Type B pancreatic cell (in vitro differentiated cells): ENCODE results near the gene PRR5L. TPM values are rescaled to one million over a fixed set of nuclear protein-coding genes. Genes with fewer than 3 reads are reported as not detected.
A peak's percentile ranks its signal among the peaks of the same experiment; 100 is the strongest.

Experiments used
- DNase-seq: peaks from one replicate; pipeline ENCODE4 v3.0.0; 2021; ENCODE audit warnings: mixed read lengths; ENCODE audit not compliant: unreplicated experiment; ENCODE audit errors: extremely low spot score
- H3K27ac Mint-ChIP-seq: 2 replicates; pipeline ENCODE4 v1.8.0; 2021; ENCODE audit warnings: mild to moderate bottlenecking, mixed read lengths
- H3K27me3 Mint-ChIP-seq: 2 replicates; pipeline ENCODE4 v1.8.0; 2021; ENCODE audit warnings: mixed read lengths
- H3K36me3 Mint-ChIP-seq: 2 replicates; pipeline ENCODE4 v1.8.0; 2021; ENCODE audit warnings: mixed read lengths
- H3K4me1 Mint-ChIP-seq: one replicate; pipeline ENCODE4 v1.8.0; 2021; ENCODE audit warnings: mixed read lengths; ENCODE audit not compliant: unreplicated experiment
- H3K4me3 Mint-ChIP-seq: 2 replicates; pipeline ENCODE4 v1.8.0; 2021; ENCODE audit warnings: mild to moderate bottlenecking, mixed read lengths
- H3K9me3 Mint-ChIP-seq: 2 replicates; pipeline ENCODE4 v1.8.0; 2021; ENCODE audit warnings: mixed read lengths
- total RNA-seq: library from RNA; stranded (reverse); gene quantifications from 2 replicates; pipeline ENCODE4 v1.2.1, GENCODE V29; 2021; ENCODE audit warnings: low replicate concordance
- TF ChIP-seq, protein P1 (sequence below): fragments of 200-600 bp; sonication (generic); conservative IDR thresholded peaks from 2 replicates; pipeline ENCODE4 v1.5.0; 2021; ENCODE audit warnings: antibody characterized with exemption, mild to moderate bottlenecking

The PRR5L gene
- total RNA-seq, 1 donor from 2014 or later: 11.0 TPM

DNA sequence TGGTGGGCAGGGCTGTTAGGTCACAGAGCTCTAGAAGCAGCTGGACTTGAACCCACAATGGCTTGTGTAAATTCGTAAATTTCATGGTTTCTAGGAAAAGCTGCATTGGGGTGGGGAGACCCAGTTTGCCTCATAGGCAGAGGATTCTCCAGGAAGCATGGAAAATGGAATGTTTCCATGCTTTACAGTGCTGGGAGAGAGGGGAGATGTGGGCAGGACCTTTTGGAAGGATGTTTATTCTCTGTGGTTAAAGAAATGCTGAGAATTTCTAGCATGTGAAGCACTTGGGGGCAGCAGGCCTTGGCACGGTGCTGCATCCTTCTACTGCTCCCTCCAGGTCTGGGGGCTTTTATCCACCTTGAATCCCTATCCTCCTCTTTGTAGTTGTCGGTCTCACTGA lies 167.7 kb downstream of the PRR5L start:
- no peaks in the 10 kb centered on the region for H3K4me1 Mint-ChIP-seq
- peak; percentile 22 for DNase-seq
- TF ChIP-seq, protein P1, sequence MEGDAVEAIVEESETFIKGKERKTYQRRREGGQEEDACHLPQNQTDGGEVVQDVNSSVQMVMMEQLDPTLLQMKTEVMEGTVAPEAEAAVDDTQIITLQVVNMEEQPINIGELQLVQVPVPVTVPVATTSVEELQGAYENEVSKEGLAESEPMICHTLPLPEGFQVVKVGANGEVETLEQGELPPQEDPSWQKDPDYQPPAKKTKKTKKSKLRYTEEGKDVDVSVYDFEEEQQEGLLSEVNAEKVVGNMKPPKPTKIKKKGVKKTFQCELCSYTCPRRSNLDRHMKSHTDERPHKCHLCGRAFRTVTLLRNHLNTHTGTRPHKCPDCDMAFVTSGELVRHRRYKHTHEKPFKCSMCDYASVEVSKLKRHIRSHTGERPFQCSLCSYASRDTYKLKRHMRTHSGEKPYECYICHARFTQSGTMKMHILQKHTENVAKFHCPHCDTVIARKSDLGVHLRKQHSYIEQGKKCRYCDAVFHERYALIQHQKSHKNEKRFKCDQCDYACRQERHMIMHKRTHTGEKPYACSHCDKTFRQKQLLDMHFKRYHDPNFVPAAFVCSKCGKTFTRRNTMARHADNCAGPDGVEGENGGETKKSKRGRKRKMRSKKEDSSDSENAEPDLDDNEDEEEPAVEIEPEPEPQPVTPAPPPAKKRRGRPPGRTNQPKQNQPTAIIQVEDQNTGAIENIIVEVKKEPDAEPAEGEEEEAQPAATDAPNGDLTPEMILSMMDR: no peak
- H3K9me3 Mint-ChIP-seq: no peaks in the 10 kb centered on the region
- no peak overlapping the region for H3K4me3 Mint-ChIP-seq
- no peak overlapping the region for H3K27ac Mint-ChIP-seq
- peaks cover 4% of the 10 kb centered on the region for H3K27me3 Mint-ChIP-seq
- H3K36me3 Mint-ChIP-seq: peaks cover 3% of the 10 kb centered on the region

DNA sequence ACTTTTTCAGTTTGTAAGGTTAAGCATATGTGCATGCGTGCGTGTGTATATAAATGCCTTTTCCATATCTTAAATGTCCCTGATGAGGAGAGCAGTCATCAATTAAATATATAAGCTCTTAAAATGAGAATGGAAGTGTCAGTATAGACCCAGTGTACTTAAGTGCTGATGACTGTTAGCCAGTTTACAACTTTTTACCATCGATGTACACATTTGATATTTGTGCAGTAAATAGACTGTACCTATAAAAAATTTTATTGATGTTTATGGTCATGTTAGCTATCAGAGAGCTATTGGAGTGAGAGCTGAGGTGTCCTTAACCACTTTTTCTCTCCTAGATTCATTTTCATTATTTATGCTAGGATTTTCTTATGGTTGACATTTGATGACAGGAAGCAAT lies 168.6 kb downstream of the PRR5L start:
- no peak for DNase-seq
- TF ChIP-seq, protein P1: no peak
- H3K36me3 Mint-ChIP-seq: peaks cover 3% of the 10 kb centered on the region
- no peak overlapping the region for H3K4me3 Mint-ChIP-seq
- H3K27me3 Mint-ChIP-seq: peaks cover 4% of the 10 kb centered on the region
- H3K9me3 Mint-ChIP-seq: no peaks in the 10 kb centered on the region
- no peak overlapping the region for H3K27ac Mint-ChIP-seq
- H3K4me1 Mint-ChIP-seq: no peaks in the 10 kb centered on the region

DNA sequence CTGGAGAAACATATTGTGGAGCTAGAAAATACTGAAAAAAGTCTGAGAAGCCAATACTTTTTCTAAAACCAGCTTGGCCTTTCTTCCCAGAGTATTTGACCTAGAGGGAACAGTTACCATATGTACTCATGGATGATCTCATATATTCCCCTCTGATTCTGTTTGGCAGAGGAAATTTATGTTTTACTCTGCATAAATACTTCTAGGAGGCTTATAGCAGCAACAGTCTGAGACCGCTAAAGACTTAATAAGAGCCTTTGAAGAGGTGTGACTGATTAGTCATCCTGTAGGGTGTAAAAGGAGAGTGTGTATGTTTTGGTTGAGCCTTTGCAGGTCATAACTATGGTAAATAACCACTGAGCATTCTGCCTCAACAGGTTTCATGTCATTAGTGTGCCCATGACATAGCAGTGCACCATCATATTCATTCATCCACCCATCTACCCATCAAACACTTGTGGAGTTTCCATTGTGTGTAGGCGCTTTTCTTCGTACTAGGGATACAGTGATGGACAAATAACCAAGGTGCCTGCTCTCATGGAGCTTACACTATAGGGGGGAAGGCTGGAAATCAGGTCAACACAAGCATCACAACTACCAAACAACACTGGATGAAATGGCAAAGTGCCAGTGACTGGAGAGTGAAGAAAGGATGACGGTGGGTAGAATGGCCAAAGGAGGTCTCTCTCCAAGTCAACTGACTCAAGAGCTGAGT lies 169.5 kb downstream of the PRR5L start:
- TF ChIP-seq, protein P1: no peak
- no peak overlapping the region for H3K4me3 Mint-ChIP-seq
- H3K27ac Mint-ChIP-seq: no peak overlapping the region
- H3K27me3 Mint-ChIP-seq: peaks cover 3% of the 10 kb centered on the region
- H3K9me3 Mint-ChIP-seq: no peaks in the 10 kb centered on the region
- H3K36me3 Mint-ChIP-seq: peaks cover 3% of the 10 kb centered on the region
- DNase-seq: no peak
- peaks cover 5% of the 10 kb centered on the region for H3K4me1 Mint-ChIP-seq

DNA sequence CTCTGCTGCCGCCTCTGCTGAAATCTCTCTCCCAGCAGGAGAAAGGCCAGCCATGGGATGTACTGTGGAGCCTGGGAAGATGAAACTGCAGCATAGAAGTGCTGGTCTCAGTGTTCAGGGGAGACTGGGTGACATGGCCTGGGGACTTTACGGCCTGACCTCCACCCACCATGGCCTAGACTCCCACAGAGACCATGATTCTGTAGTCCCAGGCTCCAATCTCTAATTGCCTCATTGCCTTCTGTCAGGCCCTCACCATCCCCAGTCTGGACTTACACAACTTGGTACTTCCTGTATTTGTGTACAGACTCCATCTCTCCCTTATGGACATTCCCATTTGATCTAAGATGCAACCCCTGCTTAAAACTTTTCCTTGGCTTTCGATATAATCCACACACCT lies 170.9 kb downstream of the PRR5L start:
- TF ChIP-seq, protein P1: no peak
- Mint-ChIP-seq H3K4me1 (peaks cover 5% of the 10 kb centered on the region), H3K27ac (no peak overlapping the region), H3K27me3 (peaks cover 3% of the 10 kb centered on the region), H3K9me3 (no peaks in the 10 kb centered on the region), H3K36me3 (peaks cover 3% of the 10 kb centered on the region), H3K4me3 (no peak overlapping the region)
- DNase-seq: no peak

DNA sequence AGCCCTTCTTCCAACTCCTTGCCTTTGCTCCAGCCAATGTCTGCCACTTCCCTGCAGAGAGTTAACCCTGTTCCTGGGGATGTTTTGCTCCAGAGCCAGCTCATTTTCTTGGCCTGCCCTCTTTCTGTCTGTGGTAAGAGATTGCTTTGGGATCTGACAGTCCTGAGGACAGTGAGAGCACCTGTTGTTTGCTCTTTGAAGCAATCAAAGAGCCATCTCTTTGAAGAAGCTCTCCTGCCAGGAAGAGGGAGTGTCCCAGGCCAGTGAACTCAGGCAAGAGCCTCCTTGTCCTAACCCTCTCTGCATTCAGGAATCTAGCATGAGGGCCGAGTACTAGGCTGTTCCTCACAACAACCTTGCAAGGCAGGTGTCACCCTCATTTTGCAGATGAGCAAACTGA lies 171.8 kb downstream of the PRR5L start:
- H3K36me3 Mint-ChIP-seq: peaks cover 3% of the 10 kb centered on the region
- H3K9me3 Mint-ChIP-seq: no peaks in the 10 kb centered on the region
- H3K27me3 Mint-ChIP-seq: peaks cover 3% of the 10 kb centered on the region
- no peak overlapping the region for H3K4me3 Mint-ChIP-seq
- TF ChIP-seq, protein P1: no peak
- peak; percentile 36 for DNase-seq
- H3K4me1 Mint-ChIP-seq: peaks cover 5% of the 10 kb centered on the region
- no peak overlapping the region for H3K27ac Mint-ChIP-seq
